GM21529 (cell line): ENCODE measurements around the gene SNX9.
"Not testable (repeated sequence)": the region's sequence is repeated elsewhere in the genome, so short reads cannot be mapped to it uniquely, and the experiment has no call there.

Experiments
- ATAC-seq: cut with Tn5 transposase; IDR thresholded peaks from one replicate; pipeline ENCODE4 v1.9.1; 2021; ENCODE audit not compliant: unreplicated experiment

Gene SNX9

DNA sequence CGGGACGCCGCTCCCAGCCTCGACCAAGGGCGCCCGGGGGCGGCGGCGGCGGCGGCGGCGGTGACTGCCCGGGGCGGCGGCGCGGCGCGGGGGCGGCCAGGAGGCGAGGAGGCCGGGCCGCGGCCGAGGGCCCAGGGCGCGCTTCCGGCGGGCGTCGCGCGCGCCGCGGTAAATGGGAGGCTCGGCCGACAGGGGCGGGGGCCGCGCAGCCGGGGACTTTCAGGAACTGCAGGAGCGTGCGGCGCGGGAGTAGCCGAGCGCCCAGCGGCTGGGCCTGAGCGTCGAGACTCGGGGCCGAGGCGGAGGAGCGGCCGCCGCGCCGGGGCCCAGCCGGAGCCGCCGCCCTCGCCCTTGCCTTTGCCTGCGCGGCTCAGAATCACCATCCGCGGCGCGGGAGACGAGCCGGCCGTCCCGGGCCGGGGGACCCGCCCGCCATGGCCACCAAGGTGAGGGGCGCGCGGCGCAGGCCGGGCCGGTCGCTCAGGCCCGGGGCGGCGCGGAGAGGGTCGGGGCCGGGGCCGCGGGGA, at the start of gene SNX9:
Gene SNX9, plus strand, starts transcription at position 246 of the 527 bp plus-strand sequence. Its CDS starts 189 bp downstream, at position 435.
- peak; percentile 66 for ATAC-seq

- ATAC-seq = no peak
Observed at GRCh38 chr6:157773248-157773773, 49.7 kb upstream of the SNX9 start.

DNA sequence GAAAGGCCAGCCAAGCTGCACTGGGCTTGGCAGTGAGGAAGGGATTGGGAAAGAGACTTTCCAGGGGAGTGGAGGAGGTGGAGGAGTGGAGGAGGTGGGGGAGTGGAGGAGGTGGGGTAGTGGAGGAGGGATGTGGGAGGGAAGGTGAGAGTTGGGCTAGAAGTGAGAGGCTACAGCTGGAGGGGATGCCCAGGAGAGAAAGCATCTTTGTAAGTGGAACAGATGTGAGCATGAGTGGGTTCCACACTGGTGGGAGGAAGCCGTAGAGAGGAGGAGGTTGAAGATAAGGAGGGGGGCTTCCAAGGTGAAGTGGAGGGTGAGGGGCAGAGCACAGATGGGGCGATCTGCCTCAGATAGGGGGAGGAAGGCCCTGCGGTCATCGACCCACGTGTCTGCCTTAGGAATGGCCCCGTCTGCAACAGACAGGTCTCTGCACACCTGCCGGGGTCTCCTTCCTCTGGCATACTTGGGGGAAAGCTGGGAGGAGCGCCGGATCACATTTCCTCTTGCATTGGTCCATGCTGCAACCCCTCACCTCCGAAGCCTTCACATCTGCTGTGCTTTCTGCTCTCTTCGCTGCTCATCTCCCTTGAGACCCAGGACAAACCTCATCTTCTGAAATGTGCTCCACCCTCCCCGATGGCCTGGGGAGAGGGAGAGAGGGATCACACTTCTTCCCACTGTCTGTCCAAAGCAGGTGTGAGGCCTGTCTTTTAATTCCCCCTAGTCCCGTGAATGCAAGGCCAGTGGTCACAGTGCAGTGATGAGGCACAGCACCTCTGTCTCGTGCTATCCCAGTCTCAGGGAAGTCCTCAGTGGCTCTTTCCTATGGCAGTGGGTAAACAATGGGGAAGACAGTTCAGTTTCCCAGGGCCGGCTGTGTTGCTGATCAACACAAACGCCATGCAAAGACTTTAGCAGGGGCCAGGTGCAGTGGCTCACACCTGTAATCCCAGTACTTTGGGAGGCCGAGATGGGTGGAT, 48.6 kb upstream of the SNX9 start:
- no peak for ATAC-seq

DNA sequence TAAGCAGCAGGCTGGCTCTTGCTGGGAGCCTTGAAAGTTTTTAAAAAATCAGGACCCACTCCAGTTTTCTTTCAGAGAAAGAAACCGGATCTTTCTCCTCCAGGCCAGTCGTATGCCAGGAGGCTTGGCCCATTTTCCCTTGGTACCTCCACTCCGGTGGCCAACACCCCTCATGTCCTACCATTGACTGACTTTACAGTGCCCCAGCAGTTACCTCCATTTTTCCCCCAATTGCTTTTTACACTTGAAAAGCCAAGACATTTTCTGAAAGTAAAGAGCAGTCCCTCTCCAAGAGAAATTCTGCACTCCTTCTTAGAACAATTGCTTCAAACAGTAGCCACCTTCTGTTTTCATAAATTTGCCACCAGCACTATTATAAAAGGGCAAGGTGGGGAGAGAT, 47.7 kb upstream of the SNX9 start:
- no peak for ATAC-seq

DNA sequence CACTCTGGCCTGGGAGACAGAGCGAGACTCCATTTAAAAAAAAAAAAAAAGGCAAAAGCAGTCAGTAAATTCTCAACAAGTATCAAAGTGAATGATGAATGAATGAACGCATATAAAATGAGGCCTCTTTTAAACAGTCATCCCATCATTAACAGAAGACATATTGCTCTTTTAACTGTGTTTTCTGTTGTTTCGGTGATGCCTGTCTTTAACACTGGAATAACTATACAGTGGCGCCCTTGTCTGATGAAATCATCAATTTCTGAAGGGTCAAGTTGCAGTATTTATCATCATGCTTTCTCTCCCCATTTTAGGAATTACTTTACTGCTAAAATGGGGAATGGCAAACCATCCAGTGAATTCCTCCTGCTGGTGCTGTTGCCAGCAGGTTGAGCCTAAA, 45.7 kb upstream of the SNX9 start:
- ATAC-seq = no peak

GRCh38 chr6:157778719-157779118, 44.3 kb upstream of the SNX9 start:
- no peak for ATAC-seq

DNA sequence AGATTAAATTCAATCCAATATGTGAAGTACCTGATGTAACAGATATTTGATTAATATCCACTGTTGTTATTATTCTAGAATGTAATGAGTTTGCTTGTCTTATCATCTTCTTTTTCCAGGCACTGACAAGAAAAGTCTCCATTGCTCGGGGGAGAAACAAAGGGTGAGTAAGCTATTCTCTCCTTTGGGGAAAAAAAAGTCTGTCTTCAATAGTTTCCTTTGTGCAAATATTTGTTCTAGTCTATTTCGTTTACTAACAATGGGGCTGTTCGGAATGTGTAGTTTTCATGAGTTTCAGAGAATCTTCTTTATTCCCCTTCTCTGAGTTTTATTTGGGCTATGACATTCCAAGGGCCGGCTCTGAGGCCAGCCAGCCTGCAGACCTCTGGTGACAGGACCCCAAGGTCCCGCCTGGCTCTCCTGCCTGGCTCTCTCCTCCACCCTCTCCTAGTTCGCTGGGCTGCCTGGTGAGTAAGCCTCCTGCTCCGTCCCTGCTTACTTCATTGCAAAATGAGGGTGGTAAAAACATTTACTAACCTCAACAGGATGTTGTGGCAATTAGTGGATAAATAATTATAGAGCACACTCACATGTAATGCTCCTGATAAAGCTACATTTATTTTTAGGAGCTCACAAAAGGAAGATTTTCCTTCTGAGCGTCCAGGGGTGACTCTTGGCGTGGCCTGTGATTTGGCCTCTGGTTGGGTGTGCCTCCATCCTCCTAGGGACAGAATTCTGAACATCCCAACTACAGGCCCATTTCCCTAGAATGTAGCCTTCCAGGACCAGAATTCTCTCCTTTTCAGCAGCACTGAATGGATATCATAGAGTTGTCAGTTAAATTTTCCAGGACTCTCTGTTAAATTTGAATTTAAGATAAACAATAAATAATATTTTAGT, 43.1 kb upstream of the SNX9 start:
- no peak for ATAC-seq

- ATAC-seq = no peak
Observed at GRCh38 chr6:157785636-157786035, 37.4 kb upstream of the SNX9 start.

DNA sequence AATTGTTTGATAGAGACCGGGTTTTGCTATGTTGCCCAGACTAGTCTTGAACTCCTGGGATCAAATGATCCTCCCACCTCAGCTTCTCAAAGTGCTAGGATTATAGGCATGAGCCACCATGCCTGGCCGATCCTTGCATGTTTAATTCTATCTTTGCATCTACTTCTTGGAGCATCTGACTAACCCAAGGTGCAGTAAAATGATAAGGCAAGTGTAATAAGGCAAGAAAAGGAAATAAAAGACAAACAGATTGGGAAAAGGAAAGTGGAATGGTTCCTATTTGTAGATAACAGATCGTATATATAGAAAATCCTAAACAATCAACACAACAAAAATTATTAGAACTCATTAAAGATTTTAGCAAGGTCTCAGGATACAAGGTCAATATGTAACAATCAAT, 36.8 kb upstream of the SNX9 start:
- ATAC-seq = no peak

DNA sequence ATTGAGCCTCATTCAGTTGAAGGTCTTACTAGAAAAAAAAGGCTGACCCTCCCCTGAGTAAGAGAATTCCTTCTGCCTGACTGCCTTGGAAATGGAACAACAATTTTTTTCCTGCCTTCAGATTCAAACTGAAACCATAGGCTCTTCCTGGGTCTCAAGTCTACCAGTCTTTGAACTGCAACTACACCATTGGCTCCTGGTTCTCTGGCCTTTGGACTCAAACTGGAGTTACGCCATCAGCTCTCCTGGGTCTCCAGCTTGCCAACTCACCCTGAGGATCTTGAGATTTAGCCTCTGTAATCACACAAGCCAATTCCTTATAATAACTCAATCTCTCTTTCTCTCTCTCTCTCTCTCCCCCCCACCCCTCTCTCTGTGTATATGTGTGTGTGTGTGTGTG, 36.0 kb upstream of the SNX9 start:
- ATAC-seq = no peak

DNA sequence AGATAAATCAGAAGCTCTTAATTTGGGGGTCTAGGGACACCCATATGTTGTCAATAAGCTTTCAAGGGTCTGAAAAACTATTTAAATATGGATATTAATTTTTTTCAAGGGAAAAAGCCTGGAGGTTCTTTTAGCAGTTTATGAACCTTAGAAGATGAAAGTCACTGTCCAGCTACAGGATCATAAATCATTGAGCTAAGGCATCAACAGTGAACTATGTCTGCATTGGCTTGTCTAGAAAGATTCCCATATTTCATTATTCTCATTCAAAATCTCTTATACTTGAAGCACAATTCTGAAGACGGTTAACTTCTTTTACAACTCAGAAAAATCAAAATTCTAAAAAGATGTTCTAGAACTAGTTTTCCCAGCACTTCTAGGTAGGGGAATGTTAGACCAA, 34.9 kb upstream of the SNX9 start:
- ATAC-seq = no peak

GRCh38 chr6:157789297-157789696, 33.7 kb upstream of the SNX9 start:
- ATAC-seq = no peak

- no peak for ATAC-seq
Observed at GRCh38 chr6:157789861-157790260, 33.2 kb upstream of the SNX9 start.

- ATAC-seq = no peak
Observed at GRCh38 chr6:157790548-157791160, 32.4 kb upstream of the SNX9 start.

DNA sequence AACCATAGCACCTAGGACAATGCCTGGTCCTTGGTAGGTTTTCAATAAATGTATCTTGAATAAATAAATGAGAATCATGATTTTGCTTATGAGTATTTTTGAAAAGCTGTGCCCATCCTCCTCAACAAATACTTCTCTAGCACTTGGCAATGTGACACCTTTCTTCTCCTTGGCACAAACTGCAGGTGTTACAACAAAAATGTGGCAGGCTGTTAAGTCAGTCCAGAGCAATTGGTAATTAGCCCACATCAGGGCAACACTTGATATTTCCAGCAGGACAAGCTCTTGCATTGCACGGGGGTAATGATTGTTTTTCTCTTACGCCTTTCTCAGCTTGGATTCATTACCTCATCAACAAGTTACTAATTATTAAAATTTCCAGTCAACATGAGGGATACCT, 31.6 kb upstream of the SNX9 start:
- no peak for ATAC-seq

- no peak for ATAC-seq
Observed at GRCh38 chr6:157792671-157793070, 30.4 kb upstream of the SNX9 start.

DNA sequence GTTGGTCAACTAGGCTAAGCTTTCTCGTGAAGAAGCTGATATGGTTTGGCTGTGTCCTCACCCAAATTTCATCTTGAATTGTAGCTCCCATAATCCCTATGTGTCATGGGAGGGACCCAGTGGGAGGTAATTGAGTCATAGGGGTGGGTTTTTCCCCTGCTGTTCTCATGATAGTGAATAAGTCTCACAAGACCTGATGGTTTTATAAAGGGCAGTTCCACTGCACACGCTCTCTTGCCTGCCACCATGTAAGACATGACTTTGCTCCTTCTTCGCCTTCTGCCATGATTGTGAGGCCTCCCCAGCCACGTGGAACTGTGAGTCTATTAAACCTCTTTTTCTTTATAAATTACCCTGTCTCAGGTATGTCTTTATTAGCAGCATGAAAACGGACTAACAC, 29.0 kb upstream of the SNX9 start:
- ATAC-seq = not testable (repeated sequence)

DNA sequence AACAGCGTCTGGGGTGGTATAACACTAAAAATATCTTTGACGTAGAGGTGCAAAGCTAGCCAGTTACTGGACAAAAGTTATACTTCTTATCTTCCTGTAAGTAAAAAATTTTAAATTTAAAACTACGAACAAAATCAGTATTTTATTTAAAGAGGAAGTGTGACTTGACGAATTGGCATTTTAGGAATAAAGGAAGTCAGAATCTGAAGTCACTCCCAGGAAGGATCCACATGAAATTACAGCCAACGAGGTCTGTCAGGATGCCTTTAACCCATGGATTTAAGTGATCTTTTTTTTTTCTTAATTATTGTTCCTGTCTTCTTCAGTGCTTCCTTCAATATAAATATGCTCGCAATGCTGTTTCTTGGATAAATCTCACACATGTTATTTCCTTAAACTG, 27.2 kb upstream of the SNX9 start:
- no peak for ATAC-seq

DNA sequence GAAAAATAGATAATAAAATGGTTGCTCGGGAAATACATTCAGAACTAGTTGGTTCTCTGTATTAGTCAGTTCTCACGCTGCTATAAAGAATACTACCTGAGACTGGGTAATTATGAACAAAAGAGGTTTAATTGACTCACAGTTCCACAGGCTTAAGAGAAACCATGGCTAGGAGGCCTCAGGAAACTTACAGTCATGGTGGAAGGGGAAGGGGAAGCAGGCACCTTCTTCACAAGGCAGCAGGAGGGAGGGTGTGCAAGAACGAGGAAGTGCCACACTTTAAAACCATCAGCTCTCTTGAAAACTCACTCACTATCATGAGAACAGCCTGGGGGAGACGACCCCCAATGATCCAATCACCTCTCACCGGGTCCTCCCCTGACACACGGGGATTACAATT, 24.2 kb upstream of the SNX9 start:
- no peak for ATAC-seq

- not testable (repeated sequence) for ATAC-seq
Observed at GRCh38 chr6:157799561-157799960, 23.5 kb upstream of the SNX9 start.
